A549 (cell line): Measurements from ENCODE around the gene NCOA1. TPM values are rescaled to one million over a fixed set of nuclear protein-coding genes. Genes with fewer than 3 reads are reported as not detected.

Experiments used
- ATAC-seq, 2 experiments: fragments of 200-7000 bp in 1 of 2; fragments of >200 bp in 1 of 2; cut with Nextera tagmentation in 1 of 2; cut with Tn5 transposase in 1 of 2; 3 replicates each; pipeline versions ENCODE4 v1.8.0 to v1.9.1; 2018 to 2020; ENCODE audit warnings: mild to moderate bottlenecking in 1 of 2, moderate library complexity in 1 of 2
- CTCF ChIA-PET: fragments of 300-600 bp; sonication (Branson Sonifier 250); formaldehyde crosslinking; extraction: SDS; loops from one replicate; lab custom pipeline; 2021; ENCODE audit warnings: antibody characterized with exemption, inconsistent platforms; lab: Yijun Ruan, JAX
- POLR2A ChIA-PET: fragments of 350-600 bp; formaldehyde crosslinking; extraction: SDS; loops from one replicate; lab custom pipeline; 2021; ENCODE audit warnings: antibody characterized with exemption, inconsistent platforms; lab: Yijun Ruan, JAX
- DNase-seq, 2 experiments: peaks; one replicate each; pipeline versions ENCODE4 v3.0.0 to v3.0.0-alpha.2; 2011 to 2016; ENCODE audit warnings: low read depth in 1 of 2, low spot score in 1 of 2
- FAIRE-seq: peaks from 2 replicates; lab custom pipeline; 2011; peaks lifted over from hg19 to GRCh38; lab: Jason Lieb, UNC
- H3K27ac ChIP-seq, 2 experiments: fragments of >200 bp; sonication (Bioruptor Twin); formaldehyde crosslinking; 3 replicates each; pipeline ENCODE4 v1.5.1; 2016 to 2017
- H3K4me1 ChIP-seq: fragments of >200 bp; sonication (Bioruptor Twin); formaldehyde crosslinking; 3 replicates; pipeline ENCODE4 v1.6.1; 2016
- H3K4me2 ChIP-seq: fragments of >200 bp; sonication (Bioruptor Twin); formaldehyde crosslinking; 3 replicates; pipeline ENCODE4 v1.6.1; 2016
- H3K4me3 ChIP-seq: fragments of >200 bp; sonication (Bioruptor Twin); formaldehyde crosslinking; 3 replicates; pipeline ENCODE4 v1.5.1; 2016
- H3K9me3 ChIP-seq: fragments of >200 bp; sonication (Bioruptor Twin); formaldehyde crosslinking; 3 replicates; pipeline ENCODE4 v1.6.1; 2016
- CBX2 ChIP-seq: fragments of 200-600 bp; sonication (generic); IDR thresholded peaks from 2 replicates; pipeline ENCODE4 v1.6.1; 2016; ENCODE audit warnings: low read depth, mild to moderate bottlenecking, borderline replicate concordance
- CHD2 ChIP-seq: fragments of 150-350 bp; IDR thresholded peaks from 2 replicates; pipeline ENCODE4 v1.6.1; 2014; ENCODE audit warnings: low read length; ENCODE audit not compliant: partially characterized antibody
- CTCF ChIP-seq: fragments of >200 bp; sonication (Bioruptor Twin); formaldehyde crosslinking; IDR thresholded peaks from 3 replicates; pipeline ENCODE4 v1.5.1; 2016
- EHF ChIP-seq: fragments of 250-450 bp; sonication (Bioruptor Pico); IDR thresholded peaks from 2 replicates; pipeline ENCODE4 v1.5.0; 2020; ENCODE audit warnings: mild to moderate bottlenecking
- EHMT2 ChIP-seq: fragments of 200-600 bp; sonication (generic); IDR thresholded peaks from 2 replicates; pipeline ENCODE4 v1.6.1; 2016; ENCODE audit warnings: antibody characterized with exemption, low read depth, mild to moderate bottlenecking, moderate library complexity
- EP300 ChIP-seq, 2 experiments: fragments of >200 bp; sonication (Bioruptor Twin); formaldehyde crosslinking; IDR thresholded peaks; 2 replicates in 1 of 2; 3 replicates in 1 of 2; pipeline ENCODE4 v1.6.1; 2016 to 2017
- ESRRA ChIP-seq: fragments of 150-350 bp; IDR thresholded peaks from 2 replicates; pipeline ENCODE4 v1.6.1; 2014; ENCODE audit warnings: mild to moderate bottlenecking, low read length, borderline replicate concordance
- HOXB13 ChIP-seq: fragments of 250-450 bp; sonication (Bioruptor Pico); IDR thresholded peaks from 2 replicates; pipeline ENCODE4 v1.5.0; 2020; ENCODE audit warnings: low read depth, mild to moderate bottlenecking, moderate library complexity
- JUN ChIP-seq, 2 experiments: fragments of >200 bp; sonication (Bioruptor Twin); formaldehyde crosslinking; IDR thresholded peaks; 2 replicates in 1 of 2; 3 replicates in 1 of 2; pipeline ENCODE4 v1.6.1; 2016 to 2017
- NPAS2 ChIP-seq: fragments of 250-450 bp; sonication (Bioruptor Pico); IDR thresholded peaks from 2 replicates; pipeline ENCODE4 v1.8.0; 2022; ENCODE audit warnings: mild to moderate bottlenecking, moderate library complexity, borderline replicate concordance
- PBX3 ChIP-seq: IDR thresholded peaks from 2 replicates; pipeline ENCODE4 v1.6.1; 2012
- RARB ChIP-seq: fragments of 250-450 bp; sonication (Bioruptor Pico); IDR thresholded peaks from 2 replicates; pipeline ENCODE4 v1.8.0; 2021; ENCODE audit warnings: mild to moderate bottlenecking, moderate library complexity
- REST ChIP-seq: fragments of 200-600 bp; sonication (generic); IDR thresholded peaks from 2 replicates; pipeline ENCODE4 v1.6.1; 2016; ENCODE audit warnings: antibody characterized with exemption, mild to moderate bottlenecking, moderate library complexity
- RFX5 ChIP-seq: fragments of 450-650 bp; IDR thresholded peaks from 2 replicates; pipeline ENCODE4 v1.7.1; 2014; ENCODE audit warnings: antibody characterized with exemption, mild to moderate bottlenecking, moderate library complexity
- RNF2 ChIP-seq: fragments of 200-600 bp; sonication (generic); IDR thresholded peaks from 2 replicates; pipeline ENCODE4 v1.6.1; 2016; ENCODE audit warnings: low read depth, mild to moderate bottlenecking, antibody characterized with exemption, moderate library complexity, borderline replicate concordance
- SMC3 ChIP-seq: fragments of >200 bp; sonication (Bioruptor Twin); formaldehyde crosslinking; IDR thresholded peaks from 3 replicates; pipeline ENCODE4 v1.6.1; 2018; ENCODE audit warnings: inconsistent platforms
- TFCP2L1 ChIP-seq: fragments of 250-450 bp; sonication (Bioruptor Pico); IDR thresholded peaks from 2 replicates; pipeline ENCODE4 v1.5.0; 2021; ENCODE audit warnings: mild to moderate bottlenecking
- WGBS: methylation state at CpG from one replicate; pipeline ENCODE4 v1.1.6; 2017; ENCODE audit errors: missing lambda C conversion rate; 5-methylcytosine and 5-hydroxymethylcytosine counted together
- polyA plus RNA-seq, 4 experiments: library from polyadenylated mRNA; depleted of rRNA in 3 of 4; stranded (reverse); fragments of >200 nt; fragmentation: RNase III in 1 of 4; extraction: RNeasy Plus Mini Kit Qiagen cat#74134 plus additional on column Dnase treatment in 1 of 4; gene quantifications; 2 replicates in 3 of 4; 3 replicates in 1 of 4; pipeline ENCODE4 v1.2.3, GENCODE V29; 2011 to 2017
- TF ChIP-seq, protein P1 (sequence below): IDR thresholded peaks from 2 replicates; pipeline ENCODE4 v1.6.1; 2012
- TF ChIP-seq, protein P2 (sequence below): fragments of >200 bp; sonication (Bioruptor Twin); formaldehyde crosslinking; IDR thresholded peaks from 2 replicates; pipeline ENCODE4 v1.6.1; 2016

NCOA1 gene
- polyA plus RNA-seq, 2 of the 4 experiments (the other 2 are of a cell fraction): 7.6 to 29.9 TPM

DNA sequence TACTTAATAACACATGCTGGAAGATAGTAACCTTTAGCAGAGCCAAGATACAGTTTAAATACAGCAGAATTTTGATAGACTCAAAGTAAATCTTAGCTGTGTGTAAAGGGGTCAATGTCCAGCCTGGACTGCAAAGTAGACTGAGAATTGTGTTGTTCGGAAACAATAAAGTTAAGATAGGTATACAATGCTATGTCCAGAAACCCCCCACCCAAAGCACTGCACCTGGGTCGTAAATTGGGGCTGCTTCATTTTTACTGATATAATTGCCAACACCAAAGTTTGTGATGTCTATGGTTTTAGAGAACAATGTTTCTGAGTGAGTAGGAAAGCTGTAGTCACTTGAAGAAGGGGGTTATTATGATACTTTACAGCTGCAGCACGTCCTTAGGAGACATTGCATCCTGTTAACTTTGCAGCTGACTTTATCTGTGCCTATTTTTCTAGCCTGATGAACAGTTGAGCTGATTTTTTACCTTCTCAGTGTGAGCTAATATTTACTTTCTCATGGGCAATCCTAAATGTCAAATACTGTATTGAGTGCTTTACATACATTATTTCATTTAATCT is 4.3 kb upstream of the NCOA1 start:
- Histone ChIP-seq H3K9me3 (no peaks in the 10 kb centered on the region), H3K4me2 (0 out of 3 replicates have a peak overlapping the region, but pooled peaks have one; percentile 7), H3K4me3 (no peak overlapping the region), H3K4me1 (peaks cover 11% of the 10 kb centered on the region), H3K27ac (no peak overlapping the region)
- no peak for DNase-seq
- no peak for TF ChIP-seq JUN (IDR thresholded peaks at IDR 0.05)
- ATAC-seq: no peak
- ChIA-PET POLR2A (no interaction called here), CTCF (interaction anchor here (0.6 to 1.6 kb wide), 4 partner anchors 11 to 306 kb away, joined by 3 to 8 read pairs (median 5); partner anchors contain the start of genes CENPO and PTRHD1)
- 50% methylated on average over 3 of the region's 3 CpGs for WGBS
- no peak for FAIRE-seq

- H3K4me3 ChIP-seq: no peak overlapping the region; the same call in 2 of the 3 replicates
- ATAC-seq: peak in 1 of 2 experiments; percentile 2; a peak in 2 of 6 replicates
- FAIRE-seq: no peak
- ChIA-PET CTCF (interaction anchor here (0.8 to 1.7 kb wide), 5 partner anchors 14 to 338 kb away, joined by 3 to 8 read pairs (median 4); no protein-coding TSS in a partner anchor), POLR2A (interaction anchor here (0.5 to 0.7 kb wide), 2 partner anchors 288 to 317 kb away, joined by 3 to 7 read pairs; no protein-coding TSS in a partner anchor)
- H3K4me1 ChIP-seq: peaks cover 20% of the 10 kb centered on the region
- H3K4me2 ChIP-seq: peak overlapping the region; percentile 95
- peak overlapping the region; percentile 82 to 94; a peak in 5 of 6 replicates for H3K27ac ChIP-seq
- H3K9me3 ChIP-seq: no peaks in the 10 kb centered on the region
- no peak for DNase-seq
- WGBS: 91% methylated on average over 14 of the region's 14 CpGs
- TF ChIP-seq CTCF (no peak), EP300 (IDR thresholded peaks at IDR 0.05) (no peak), TFCP2L1 (no peak), EHMT2 (no peak), EHF (CRISPR knock-in tag) (no peak), PBX3 (no peak), RFX5 (no peak), RNF2 (no peak), RARB (CRISPR knock-in tag) (no peak), SMC3 (no peak), NPAS2 (CRISPR knock-in tag) (no peak), CBX2 (no peak), JUN (IDR thresholded peaks at IDR 0.05) (no peak), HOXB13 (CRISPR knock-in tag) (no peak), CHD2 (no peak), ESRRA (no peak), REST (no peak)
- TF ChIP-seq, protein P1, sequence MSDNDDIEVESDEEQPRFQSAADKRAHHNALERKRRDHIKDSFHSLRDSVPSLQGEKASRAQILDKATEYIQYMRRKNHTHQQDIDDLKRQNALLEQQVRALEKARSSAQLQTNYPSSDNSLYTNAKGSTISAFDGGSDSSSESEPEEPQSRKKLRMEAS: no peak
- TF ChIP-seq, protein P2, sequence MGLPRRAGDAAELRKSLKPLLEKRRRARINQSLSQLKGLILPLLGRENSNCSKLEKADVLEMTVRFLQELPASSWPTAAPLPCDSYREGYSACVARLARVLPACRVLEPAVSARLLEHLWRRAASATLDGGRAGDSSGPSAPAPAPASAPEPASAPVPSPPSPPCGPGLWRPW: no peak
- TF ChIP-seq, all 56 proteins: peak for 0
Measured at GRCh38 chr2:24489465-24490180, 1.4 kb upstream of the NCOA1 start.
